Measurements from ENCODE around the gene WDTC1.

GRCh38 chr1:27193194-27193593, 41.2 kb upstream of the WDTC1 start:
- TF ChIP-seq POLR2AphosphoS5 (IDR thresholded peaks at IDR 0.05; ENCODE audit: low read depth, low read length) (no peak), SIN3A (IDR thresholded peaks at IDR 0.05; ENCODE audit: borderline replicate concordance, insufficient read depth, low read length) (no peak), TAF1 (IDR thresholded peaks at IDR 0.05; ENCODE audit: borderline replicate concordance, insufficient read depth, low read length) (no peak)

Data from PFSK-1 (cell line).